ENCODE measurements around the gene ST3GAL4.

DNA sequence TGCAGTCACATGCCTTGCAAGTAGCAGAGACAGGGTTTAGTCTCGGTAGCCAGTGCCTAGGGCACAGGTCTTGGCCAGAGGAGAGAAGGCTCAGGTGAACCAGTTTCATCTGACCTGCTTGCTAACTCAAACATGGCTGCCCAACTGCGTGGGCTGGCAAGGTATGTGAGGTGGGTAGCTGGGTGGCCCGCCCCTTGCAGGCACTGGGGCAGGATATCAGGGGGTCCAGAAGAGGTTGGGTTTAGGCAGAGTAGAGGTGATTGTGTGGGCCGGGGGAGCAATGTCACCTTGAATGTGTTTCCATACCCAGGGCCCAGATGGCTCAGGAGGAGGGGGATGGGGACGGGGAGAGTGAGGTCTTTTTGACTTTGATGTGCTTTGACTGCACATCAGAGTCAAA, 37.7 kb downstream of the ST3GAL4 start:
- TF ChIP-seq, protein P1, sequence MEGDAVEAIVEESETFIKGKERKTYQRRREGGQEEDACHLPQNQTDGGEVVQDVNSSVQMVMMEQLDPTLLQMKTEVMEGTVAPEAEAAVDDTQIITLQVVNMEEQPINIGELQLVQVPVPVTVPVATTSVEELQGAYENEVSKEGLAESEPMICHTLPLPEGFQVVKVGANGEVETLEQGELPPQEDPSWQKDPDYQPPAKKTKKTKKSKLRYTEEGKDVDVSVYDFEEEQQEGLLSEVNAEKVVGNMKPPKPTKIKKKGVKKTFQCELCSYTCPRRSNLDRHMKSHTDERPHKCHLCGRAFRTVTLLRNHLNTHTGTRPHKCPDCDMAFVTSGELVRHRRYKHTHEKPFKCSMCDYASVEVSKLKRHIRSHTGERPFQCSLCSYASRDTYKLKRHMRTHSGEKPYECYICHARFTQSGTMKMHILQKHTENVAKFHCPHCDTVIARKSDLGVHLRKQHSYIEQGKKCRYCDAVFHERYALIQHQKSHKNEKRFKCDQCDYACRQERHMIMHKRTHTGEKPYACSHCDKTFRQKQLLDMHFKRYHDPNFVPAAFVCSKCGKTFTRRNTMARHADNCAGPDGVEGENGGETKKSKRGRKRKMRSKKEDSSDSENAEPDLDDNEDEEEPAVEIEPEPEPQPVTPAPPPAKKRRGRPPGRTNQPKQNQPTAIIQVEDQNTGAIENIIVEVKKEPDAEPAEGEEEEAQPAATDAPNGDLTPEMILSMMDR (IDR thresholded peaks at IDR 0.05): no peak
- TF ChIP-seq ZBTB21 (CRISPR knock-in tag; IDR thresholded peaks at IDR 0.05; ENCODE audit: borderline replicate concordance): no peak
- TF ChIP-seq CBFB (CRISPR knock-in tag; IDR thresholded peaks at IDR 0.05; ENCODE audit: low read depth): no peak
- no peak for TF ChIP-seq JUN (CRISPR knock-in tag; IDR thresholded peaks at IDR 0.05)
- TF ChIP-seq SMAD3 (CRISPR knock-in tag; IDR thresholded peaks at IDR 0.05; ENCODE audit: borderline replicate concordance): no peak
- no peak for TF ChIP-seq RELA (CRISPR knock-in tag; IDR thresholded peaks at IDR 0.05; ENCODE audit: borderline replicate concordance)
- TF ChIP-seq, protein P2, sequence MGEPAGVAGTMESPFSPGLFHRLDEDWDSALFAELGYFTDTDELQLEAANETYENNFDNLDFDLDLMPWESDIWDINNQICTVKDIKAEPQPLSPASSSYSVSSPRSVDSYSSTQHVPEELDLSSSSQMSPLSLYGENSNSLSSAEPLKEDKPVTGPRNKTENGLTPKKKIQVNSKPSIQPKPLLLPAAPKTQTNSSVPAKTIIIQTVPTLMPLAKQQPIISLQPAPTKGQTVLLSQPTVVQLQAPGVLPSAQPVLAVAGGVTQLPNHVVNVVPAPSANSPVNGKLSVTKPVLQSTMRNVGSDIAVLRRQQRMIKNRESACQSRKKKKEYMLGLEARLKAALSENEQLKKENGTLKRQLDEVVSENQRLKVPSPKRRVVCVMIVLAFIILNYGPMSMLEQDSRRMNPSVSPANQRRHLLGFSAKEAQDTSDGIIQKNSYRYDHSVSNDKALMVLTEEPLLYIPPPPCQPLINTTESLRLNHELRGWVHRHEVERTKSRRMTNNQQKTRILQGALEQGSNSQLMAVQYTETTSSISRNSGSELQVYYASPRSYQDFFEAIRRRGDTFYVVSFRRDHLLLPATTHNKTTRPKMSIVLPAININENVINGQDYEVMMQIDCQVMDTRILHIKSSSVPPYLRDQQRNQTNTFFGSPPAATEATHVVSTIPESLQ (CRISPR knock-in tag; IDR thresholded peaks at IDR 0.05): no peak
